ENCODE measurements around the gene ARHGEF26.
A peak's percentile ranks its signal among the peaks of the same experiment; 100 is the strongest.

ARHGEF26 gene

DNA sequence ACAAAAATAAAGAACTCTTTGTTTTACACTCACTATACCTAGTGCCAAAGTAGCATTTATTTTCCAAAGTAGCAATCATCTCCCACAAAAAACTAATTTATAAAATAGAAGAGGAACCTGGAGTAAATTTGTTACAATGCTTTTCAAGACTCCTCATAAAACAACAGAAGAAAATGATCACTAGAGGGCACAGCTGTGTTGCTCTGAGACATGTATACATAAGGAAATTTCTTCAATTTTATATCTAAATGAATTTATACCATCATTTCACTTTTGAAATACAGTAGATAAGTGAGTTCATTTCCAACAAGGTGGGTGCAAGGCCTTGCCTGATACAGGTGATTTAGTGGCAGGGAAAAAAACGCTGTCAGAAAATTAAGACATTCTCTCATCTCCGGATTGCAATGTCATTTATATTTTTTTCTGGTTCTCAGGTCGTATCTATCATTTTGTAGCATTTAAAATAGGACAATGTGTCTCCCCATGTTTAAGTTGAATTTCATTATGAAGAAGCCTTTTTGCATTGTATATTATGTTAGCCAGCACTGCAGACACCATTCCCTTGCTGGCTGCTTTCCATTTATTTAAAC, 25.3 kb upstream of the ARHGEF26 start:
- TF ChIP-seq, protein P1, sequence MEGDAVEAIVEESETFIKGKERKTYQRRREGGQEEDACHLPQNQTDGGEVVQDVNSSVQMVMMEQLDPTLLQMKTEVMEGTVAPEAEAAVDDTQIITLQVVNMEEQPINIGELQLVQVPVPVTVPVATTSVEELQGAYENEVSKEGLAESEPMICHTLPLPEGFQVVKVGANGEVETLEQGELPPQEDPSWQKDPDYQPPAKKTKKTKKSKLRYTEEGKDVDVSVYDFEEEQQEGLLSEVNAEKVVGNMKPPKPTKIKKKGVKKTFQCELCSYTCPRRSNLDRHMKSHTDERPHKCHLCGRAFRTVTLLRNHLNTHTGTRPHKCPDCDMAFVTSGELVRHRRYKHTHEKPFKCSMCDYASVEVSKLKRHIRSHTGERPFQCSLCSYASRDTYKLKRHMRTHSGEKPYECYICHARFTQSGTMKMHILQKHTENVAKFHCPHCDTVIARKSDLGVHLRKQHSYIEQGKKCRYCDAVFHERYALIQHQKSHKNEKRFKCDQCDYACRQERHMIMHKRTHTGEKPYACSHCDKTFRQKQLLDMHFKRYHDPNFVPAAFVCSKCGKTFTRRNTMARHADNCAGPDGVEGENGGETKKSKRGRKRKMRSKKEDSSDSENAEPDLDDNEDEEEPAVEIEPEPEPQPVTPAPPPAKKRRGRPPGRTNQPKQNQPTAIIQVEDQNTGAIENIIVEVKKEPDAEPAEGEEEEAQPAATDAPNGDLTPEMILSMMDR (IDR thresholded peaks at IDR 0.05; ENCODE audit: low read depth, low read length), result no peak
- H3K4me3 ChIP-seq (ENCODE audit: low read depth, low read length), result no peak overlapping the region
- peak; percentile 11 for DNase-seq (ENCODE audit: low read depth)

DNA sequence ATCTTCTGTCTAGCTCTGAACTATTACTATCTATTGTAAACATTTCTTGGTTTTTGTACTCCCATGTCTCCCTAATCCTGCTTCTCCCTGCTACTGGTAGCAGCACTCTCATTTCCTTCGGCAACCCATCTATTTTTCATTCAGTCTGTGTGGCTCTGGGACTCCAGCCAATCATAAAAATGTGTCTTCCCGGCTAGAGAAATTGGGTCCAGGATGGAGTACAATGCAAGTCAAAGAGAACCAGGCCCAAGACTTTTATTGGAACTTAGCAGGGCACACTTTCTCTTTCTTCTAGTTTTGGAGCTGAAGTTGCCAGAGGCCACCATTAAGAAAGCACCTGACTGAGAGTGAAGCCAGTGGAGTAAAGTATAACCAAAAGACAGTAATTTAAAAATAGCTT, 22.8 kb upstream of the ARHGEF26 start:
- H3K4me3 ChIP-seq (ENCODE audit: low read depth, low read length), result no peak overlapping the region
- TF ChIP-seq, protein P1 (IDR thresholded peaks at IDR 0.05; ENCODE audit: low read depth, low read length), result no peak
- TF ChIP-seq POLR2A (IDR thresholded peaks at IDR 0.05; ENCODE audit: extremely low read depth, insufficient read length) (no peak), MYC (IDR thresholded peaks at IDR 0.05; ENCODE audit: low read depth, low read length) (no peak)
- TF ChIP-seq, protein P2, sequence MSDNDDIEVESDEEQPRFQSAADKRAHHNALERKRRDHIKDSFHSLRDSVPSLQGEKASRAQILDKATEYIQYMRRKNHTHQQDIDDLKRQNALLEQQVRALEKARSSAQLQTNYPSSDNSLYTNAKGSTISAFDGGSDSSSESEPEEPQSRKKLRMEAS (IDR thresholded peaks at IDR 0.05; ENCODE audit: low read depth, low read length), result no peak
- no peak for DNase-seq (ENCODE audit: low read depth)

DNA sequence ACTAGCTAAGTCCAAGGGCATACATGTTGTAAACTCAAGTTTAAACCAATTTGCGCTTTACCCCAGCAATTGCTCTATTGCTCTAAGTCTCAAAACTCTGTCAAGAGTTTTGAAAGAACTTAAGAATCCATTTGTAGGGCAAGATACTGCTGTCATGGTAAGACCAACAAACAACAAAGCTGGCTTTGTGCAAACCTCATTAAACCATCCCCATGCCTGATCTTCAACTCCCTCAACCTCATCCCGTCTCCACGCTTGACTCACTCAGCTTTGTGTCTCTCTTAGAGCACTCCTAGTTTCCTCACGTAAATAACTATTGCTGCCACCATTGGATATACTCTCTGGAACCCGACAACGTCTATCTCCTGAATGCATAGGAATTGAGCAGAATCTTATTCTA, 20.6 kb upstream of the ARHGEF26 start:
- DNase-seq (ENCODE audit: low read depth), result no peak
- TF ChIP-seq, protein P2 (IDR thresholded peaks at IDR 0.05; ENCODE audit: low read depth, low read length), result no peak
- TF ChIP-seq MYC (IDR thresholded peaks at IDR 0.05; ENCODE audit: low read depth, low read length) (no peak), POLR2A (IDR thresholded peaks at IDR 0.05; ENCODE audit: extremely low read depth, insufficient read length) (no peak)
- TF ChIP-seq, protein P1 (IDR thresholded peaks at IDR 0.05; ENCODE audit: low read depth, low read length), result no peak
- H3K4me3 ChIP-seq (ENCODE audit: low read depth, low read length), result no peak overlapping the region

DNA sequence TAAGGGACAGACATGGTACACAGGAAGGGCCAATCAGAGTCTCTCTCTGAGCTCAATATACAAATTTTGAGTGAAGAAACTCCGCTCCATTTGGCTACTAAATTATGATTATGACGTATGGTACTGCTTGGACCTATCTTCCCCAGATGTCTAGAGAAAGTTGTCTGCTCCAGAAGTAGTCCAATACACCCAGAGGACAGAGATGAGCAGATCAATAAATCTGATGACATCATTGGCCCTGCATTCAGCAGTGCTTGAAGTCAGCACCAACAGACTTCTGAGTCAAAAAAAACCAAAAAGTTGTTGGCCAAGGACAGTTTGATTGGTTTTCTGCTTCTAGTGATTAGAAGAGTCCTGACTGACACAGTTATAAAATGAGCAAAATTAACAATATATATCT, 19.9 kb upstream of the ARHGEF26 start:
- H3K4me3 ChIP-seq (ENCODE audit: low read depth, low read length), result no peak overlapping the region
- DNase-seq (ENCODE audit: low read depth), result no peak
- TF ChIP-seq, protein P1 (IDR thresholded peaks at IDR 0.05; ENCODE audit: low read depth, low read length), result no peak
- TF ChIP-seq, protein P2 (IDR thresholded peaks at IDR 0.05; ENCODE audit: low read depth, low read length), result no peak
- no peak for TF ChIP-seq POLR2A (IDR thresholded peaks at IDR 0.05; ENCODE audit: extremely low read depth, insufficient read length)
- no peak for TF ChIP-seq MYC (IDR thresholded peaks at IDR 0.05; ENCODE audit: low read depth, low read length)

DNA sequence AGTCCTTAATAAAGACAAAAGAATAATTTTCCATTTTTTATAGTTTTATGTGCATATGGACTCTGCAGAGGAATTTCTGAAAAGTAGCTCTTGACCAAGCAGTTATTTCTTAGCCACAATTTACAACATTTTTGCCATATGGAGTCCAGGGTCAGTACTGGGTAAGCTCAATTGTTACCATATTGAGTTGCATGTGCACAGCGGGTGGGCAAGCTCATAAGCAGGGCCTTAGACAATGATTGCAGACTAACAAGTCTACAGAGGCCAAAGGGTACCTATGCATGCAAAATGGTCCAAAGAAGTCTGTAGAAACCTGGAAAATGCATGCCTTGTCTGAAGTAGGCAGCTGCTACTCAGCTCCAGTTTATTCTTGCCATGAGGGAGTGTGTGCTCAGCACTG, 19.0 kb upstream of the ARHGEF26 start:
- no peak for TF ChIP-seq MYC (IDR thresholded peaks at IDR 0.05; ENCODE audit: low read depth, low read length)
- TF ChIP-seq POLR2A (IDR thresholded peaks at IDR 0.05; ENCODE audit: extremely low read depth, insufficient read length), result no peak
- TF ChIP-seq, protein P2 (IDR thresholded peaks at IDR 0.05; ENCODE audit: low read depth, low read length), result no peak
- TF ChIP-seq, protein P1 (IDR thresholded peaks at IDR 0.05; ENCODE audit: low read depth, low read length), result no peak
- DNase-seq (ENCODE audit: low read depth), result no peak
- H3K4me3 ChIP-seq (ENCODE audit: low read depth, low read length), result no peak overlapping the region
